MCF 10A (cell line): ENCODE results near the gene FOXO6. TPM values are rescaled to one million over a fixed set of nuclear protein-coding genes. Genes with fewer than 3 reads are reported as not detected.

Experiments
- BruUV-seq: library from RNA; stranded (reverse); fragments of 400-500 nt; replicated peaks from 2 replicates; lab custom pipeline; 2021; lab: Mats Ljungman, UMichigan
- CTCF ChIA-PET: fragments of 300-600 bp; sonication (Branson Sonifier 250); formaldehyde crosslinking; extraction: SDS; loops from one replicate; lab custom pipeline; 2021; ENCODE audit warnings: antibody characterized with exemption, inconsistent platforms; lab: Yijun Ruan, JAX
- POLR2A ChIA-PET: fragments of 300-600, 350-650 bp; sonication (Branson Sonifier 250); formaldehyde crosslinking; extraction: SDS; loops from one replicate; lab custom pipeline; 2020; ENCODE audit warnings: antibody characterized with exemption, inconsistent platforms; lab: Yijun Ruan, JAX
- DNase-seq: peaks from one replicate; pipeline ENCODE4 v3.0.0-alpha.2; 2018; ENCODE audit not compliant: unreplicated experiment
- H3K27ac Mint-ChIP-seq: one replicate; pipeline ENCODE4 v1.8.0; 2022; ENCODE audit warnings: mild to moderate bottlenecking, low read depth, mixed read lengths; ENCODE audit not compliant: unreplicated experiment
- H3K27me3 Mint-ChIP-seq: one replicate; pipeline ENCODE4 v1.8.0; 2022; ENCODE audit warnings: mixed read lengths; ENCODE audit not compliant: insufficient read depth, unreplicated experiment
- H3K36me3 Mint-ChIP-seq: one replicate; pipeline ENCODE4 v1.8.0; 2022; ENCODE audit warnings: mild to moderate bottlenecking, moderate library complexity, mixed read lengths; ENCODE audit not compliant: insufficient read depth, unreplicated experiment
- H3K4me1 Mint-ChIP-seq: one replicate; pipeline ENCODE4 v1.8.0; 2022; ENCODE audit warnings: mixed read lengths; ENCODE audit not compliant: insufficient read depth, unreplicated experiment
- H3K4me3 Mint-ChIP-seq: one replicate; pipeline ENCODE4 v1.8.0; 2022; ENCODE audit warnings: mild to moderate bottlenecking, moderate library complexity, mixed read lengths; ENCODE audit not compliant: unreplicated experiment
- H3K9me3 Mint-ChIP-seq: one replicate; pipeline ENCODE4 v1.8.0; 2022; ENCODE audit warnings: mixed read lengths; ENCODE audit not compliant: unreplicated experiment
- CTCF ChIP-seq: fragments of 200-600 bp; IDR thresholded peaks from one replicate; pipeline ENCODE4 v1.8.0; 2022; ENCODE audit warnings: antibody characterized with exemption, mild to moderate bottlenecking; ENCODE audit not compliant: unreplicated experiment
- intact Hi-C: fragments of 100-400 bp; cut with micrococcal nuclease; formaldehyde crosslinking; loops from 2 replicates; pipeline ENCODE4 v1.14.1; 2022
- total RNA-seq: library from RNA; stranded (reverse); gene quantifications from 2 replicates; pipeline ENCODE4 v1.2.3, GENCODE V29; 2022

The FOXO6 gene
- total RNA-seq, 1 experiment from 2014 or later: 0.28 TPM

- peaks cover 6% of the 10 kb centered on the region for H3K4me1 Mint-ChIP-seq
- DNase-seq: no peak
- CTCF ChIA-PET: interaction anchor here (1.4 kb wide), 1 partner anchor 110 kb away, joined by 3 read pairs; no protein-coding TSS in a partner anchor
- BruUV-seq: no TSS peak
- no peak for TF ChIP-seq CTCF
- H3K27me3 Mint-ChIP-seq: peaks cover 29% of the 10 kb centered on the region
- intact Hi-C loops: no loop called here
- H3K36me3 Mint-ChIP-seq: no peaks in the 10 kb centered on the region
- no peak overlapping the region for H3K27ac Mint-ChIP-seq
- POLR2A ChIA-PET: no interaction called here
- H3K4me3 Mint-ChIP-seq: no peak overlapping the region
- no peaks in the 10 kb centered on the region for H3K9me3 Mint-ChIP-seq
These were observed 31.3 kb downstream of the FOXO6 start for GRCh38 chr1:41392528-41392924.

- ChIA-PET CTCF (interaction anchor here (0.6 to 1.2 kb wide), 3 partner anchors 11 to 31 kb away, joined by 3 to 5 read pairs (median 3); no protein-coding TSS in a partner anchor), POLR2A (no interaction called here)
- H3K27me3 Mint-ChIP-seq: peaks cover 29% of the 10 kb centered on the region
These were observed 32.6 kb downstream of the FOXO6 start for GRCh38 chr1:41393716-41394368.

GRCh38 chr1:41394369-41394744 lies 33.1 kb downstream of the FOXO6 start:
- TF ChIP-seq CTCF: no peak
- no peak overlapping the region for H3K27ac Mint-ChIP-seq
- no peak for DNase-seq
- peaks cover 29% of the 10 kb centered on the region for H3K27me3 Mint-ChIP-seq
- H3K9me3 Mint-ChIP-seq: no peaks in the 10 kb centered on the region
- no peaks in the 10 kb centered on the region for H3K4me1 Mint-ChIP-seq
- no peak overlapping the region for H3K4me3 Mint-ChIP-seq
- POLR2A ChIA-PET: no interaction called here
- no peaks in the 10 kb centered on the region for H3K36me3 Mint-ChIP-seq
- BruUV-seq: no TSS peak
- CTCF ChIA-PET: interaction anchor here (0.5 to 1.2 kb wide), 7 partner anchors 11 to 1454 kb away, joined by 3 to 5 read pairs (median 3); no protein-coding TSS in a partner anchor
- intact Hi-C loops: no loop called here

More at GRCh38 chr1:41393716-41394368, 32.6 kb downstream of the FOXO6 start:
- intact Hi-C loops: no loop called here
- no TSS peak for BruUV-seq
- Mint-ChIP-seq H3K4me3 (no peak overlapping the region), H3K36me3 (no peaks in the 10 kb centered on the region), H3K27ac (no peak overlapping the region), H3K9me3 (no peaks in the 10 kb centered on the region), H3K4me1 (no peaks in the 10 kb centered on the region)
- DNase-seq: no peak
- no peak for TF ChIP-seq CTCF

GRCh38 chr1:41394959-41395956 lies 34.0 kb downstream of the FOXO6 start:
- TF ChIP-seq CTCF: no peak
- Mint-ChIP-seq H3K27ac (no peak overlapping the region), H3K27me3 (peaks cover 29% of the 10 kb centered on the region), H3K4me3 (no peak overlapping the region), H3K36me3 (no peaks in the 10 kb centered on the region), H3K4me1 (no peaks in the 10 kb centered on the region), H3K9me3 (peaks cover 4% of the 10 kb centered on the region)
- BruUV-seq: no TSS peak
- intact Hi-C loops: no loop called here
- ChIA-PET POLR2A (no interaction called here), CTCF (interaction anchor here (0.6 to 1.2 kb wide), 7 partner anchors 10 to 1453 kb away, joined by 3 to 5 read pairs (median 3); no protein-coding TSS in a partner anchor)
- no peak for DNase-seq
